Inflammatory macrophage (primary cell): ENCODE measurements around the gene HIRA.

ENCODE experiments used
- DNase-seq, 2 donors: peaks; one replicate each; pipeline ENCODE4 v3.0.0-alpha.2; 2020 to 2022
- total RNA-seq, 18 experiments: gene quantifications; one replicate each; lab custom pipeline; 2026; ENCODE audit warnings: mixed read lengths in 6 of 18, inconsistent platforms in 2 of 18; lab: John Stamatoyannopoulos, UW

HIRA gene, protein sequence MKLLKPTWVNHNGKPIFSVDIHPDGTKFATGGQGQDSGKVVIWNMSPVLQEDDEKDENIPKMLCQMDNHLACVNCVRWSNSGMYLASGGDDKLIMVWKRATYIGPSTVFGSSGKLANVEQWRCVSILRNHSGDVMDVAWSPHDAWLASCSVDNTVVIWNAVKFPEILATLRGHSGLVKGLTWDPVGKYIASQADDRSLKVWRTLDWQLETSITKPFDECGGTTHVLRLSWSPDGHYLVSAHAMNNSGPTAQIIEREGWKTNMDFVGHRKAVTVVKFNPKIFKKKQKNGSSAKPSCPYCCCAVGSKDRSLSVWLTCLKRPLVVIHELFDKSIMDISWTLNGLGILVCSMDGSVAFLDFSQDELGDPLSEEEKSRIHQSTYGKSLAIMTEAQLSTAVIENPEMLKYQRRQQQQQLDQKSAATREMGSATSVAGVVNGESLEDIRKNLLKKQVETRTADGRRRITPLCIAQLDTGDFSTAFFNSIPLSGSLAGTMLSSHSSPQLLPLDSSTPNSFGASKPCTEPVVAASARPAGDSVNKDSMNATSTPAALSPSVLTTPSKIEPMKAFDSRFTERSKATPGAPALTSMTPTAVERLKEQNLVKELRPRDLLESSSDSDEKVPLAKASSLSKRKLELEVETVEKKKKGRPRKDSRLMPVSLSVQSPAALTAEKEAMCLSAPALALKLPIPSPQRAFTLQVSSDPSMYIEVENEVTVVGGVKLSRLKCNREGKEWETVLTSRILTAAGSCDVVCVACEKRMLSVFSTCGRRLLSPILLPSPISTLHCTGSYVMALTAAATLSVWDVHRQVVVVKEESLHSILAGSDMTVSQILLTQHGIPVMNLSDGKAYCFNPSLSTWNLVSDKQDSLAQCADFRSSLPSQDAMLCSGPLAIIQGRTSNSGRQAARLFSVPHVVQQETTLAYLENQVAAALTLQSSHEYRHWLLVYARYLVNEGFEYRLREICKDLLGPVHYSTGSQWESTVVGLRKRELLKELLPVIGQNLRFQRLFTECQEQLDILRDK
- 5.0 to 18.5 (median 8.4) reads per million in 18 experiments for total RNA-seq

DNA sequence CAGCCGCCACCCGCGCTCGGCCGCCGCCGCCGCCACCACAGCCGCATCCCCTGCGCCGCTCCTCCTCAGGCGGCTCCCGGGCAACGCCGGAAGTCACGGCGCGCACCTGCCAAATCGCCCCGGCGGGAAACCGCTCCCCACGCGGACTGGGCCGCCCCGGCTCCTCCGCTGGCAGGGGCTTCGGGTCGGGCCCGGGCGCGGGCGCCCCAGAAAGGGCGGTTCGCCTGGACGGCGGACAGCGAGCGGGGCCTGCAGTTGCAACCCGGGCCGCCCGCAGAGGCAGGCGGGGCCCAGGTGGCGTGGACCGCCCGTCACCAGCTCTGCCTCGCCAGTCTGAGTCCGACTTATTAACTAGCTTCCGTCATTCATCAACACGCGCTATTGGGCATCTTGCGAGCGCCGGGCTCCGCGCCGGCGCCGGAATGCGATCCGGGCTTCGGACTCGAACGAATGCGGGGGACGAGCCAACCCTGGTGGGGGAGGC is at the start of gene HIRA:
Gene HIRA (minus strand): TSS at position 85 of the 484 bp plus-strand sequence. CDS start 257 bp downstream, outside the sequence.
- peak; percentile 75 to 78 for DNase-seq

GRCh38 chr22:19480789-19481188 is 49.3 kb upstream of the HIRA start:
- no peak for DNase-seq

- no peak for DNase-seq
Observed at GRCh38 chr22:19480173-19480568, 48.6 kb upstream of the HIRA start.

DNA sequence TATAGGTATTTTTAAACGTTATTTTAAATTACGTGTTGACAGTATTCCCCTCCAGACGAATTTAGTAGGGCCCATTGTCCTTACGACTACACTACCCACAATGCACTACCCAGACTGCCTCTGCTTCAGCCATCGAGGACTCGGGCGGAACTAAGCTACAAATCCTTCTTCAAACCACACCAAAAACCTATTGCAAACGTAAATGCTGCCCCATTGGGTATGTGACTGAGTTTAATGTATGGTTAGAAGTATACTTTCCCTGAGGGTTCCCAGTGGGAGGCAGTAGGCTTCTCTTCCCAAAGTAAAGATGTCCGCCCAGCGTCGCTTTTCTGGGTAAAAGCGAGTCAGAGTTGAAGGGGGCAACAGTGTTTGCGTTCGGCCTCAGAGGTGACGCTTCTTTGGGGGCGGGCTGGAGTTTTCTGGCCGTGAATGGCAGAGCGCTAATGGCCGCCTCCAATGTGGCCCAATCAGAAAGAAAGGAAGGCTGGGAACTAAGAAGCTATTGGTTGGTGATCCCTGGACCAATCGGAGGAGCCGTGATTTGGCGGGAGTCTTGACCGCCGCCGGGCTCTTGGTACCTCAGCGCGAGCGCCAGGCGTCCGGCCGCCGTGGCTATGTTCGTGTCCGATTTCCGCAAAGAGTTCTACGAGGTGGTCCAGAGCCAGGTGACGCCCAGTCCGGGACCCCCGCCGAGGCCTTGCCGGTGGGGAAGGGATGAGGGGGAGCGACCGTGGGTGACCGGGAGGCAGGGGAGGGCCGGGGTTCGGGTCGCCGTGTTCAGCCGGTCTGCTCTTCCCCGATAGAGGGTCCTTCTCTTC is 48.0 kb upstream of the HIRA start, which contains the start of gene CDC45:
Gene CDC45 (plus strand): TSS at position 566 of the 818 bp plus-strand sequence. CDS start 49 bp downstream, at position 615.
- DNase-seq = peak; percentile 99

- DNase-seq = peak; percentile 62 to 77
Observed at GRCh38 chr22:19478901-19479354, 47.4 kb upstream of the HIRA start, which contains the start of gene UFD1. Gene UFD1, minus strand, starts transcription at chr22:19479193. Its CDS starts 108 bp downstream, at chr22:19479085.

DNA sequence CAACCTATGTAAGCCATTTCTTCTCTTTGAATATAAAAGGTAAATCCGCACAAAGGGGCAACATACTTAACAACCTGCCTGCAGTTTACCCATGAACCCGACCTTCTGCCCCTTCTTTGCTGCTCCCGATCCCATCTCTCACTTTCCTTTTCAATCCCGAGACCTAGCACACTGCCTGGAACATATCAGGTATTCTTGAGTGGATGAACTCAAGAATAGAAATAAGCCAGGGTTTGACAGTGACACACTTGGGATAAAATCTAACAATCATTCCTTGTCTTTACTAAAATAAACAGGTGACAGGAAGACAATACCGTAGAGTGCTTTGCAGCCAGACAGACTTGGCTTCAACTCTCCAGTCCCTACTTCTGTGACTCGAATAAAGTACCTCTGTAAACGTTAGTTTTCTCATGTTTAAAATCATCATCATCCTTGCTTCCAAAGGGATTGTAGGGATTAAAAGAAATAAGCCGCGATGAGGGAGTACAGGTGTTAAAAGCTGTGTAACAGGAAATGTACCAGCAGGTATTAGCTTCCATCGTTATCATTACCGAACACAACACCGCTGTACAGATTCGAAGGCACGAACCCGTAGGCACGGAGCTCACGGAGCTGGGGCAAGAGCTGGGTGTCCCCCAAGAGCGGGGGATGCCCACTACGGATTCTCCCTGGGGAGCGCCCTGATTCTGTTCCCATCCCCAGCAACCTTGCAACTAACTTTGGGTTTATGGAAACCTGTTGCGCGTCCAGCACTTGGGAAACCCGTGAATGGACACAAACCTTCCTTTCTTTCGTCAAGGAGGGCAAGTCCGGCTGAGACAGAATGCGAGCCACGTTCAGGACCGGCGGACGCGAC is 46.7 kb upstream of the HIRA start:
- DNase-seq = peak in 1 of 2 donors; percentile 5

GRCh38 chr22:19477321-19478044 is 46.0 kb upstream of the HIRA start:
- DNase-seq = no peak

DNA sequence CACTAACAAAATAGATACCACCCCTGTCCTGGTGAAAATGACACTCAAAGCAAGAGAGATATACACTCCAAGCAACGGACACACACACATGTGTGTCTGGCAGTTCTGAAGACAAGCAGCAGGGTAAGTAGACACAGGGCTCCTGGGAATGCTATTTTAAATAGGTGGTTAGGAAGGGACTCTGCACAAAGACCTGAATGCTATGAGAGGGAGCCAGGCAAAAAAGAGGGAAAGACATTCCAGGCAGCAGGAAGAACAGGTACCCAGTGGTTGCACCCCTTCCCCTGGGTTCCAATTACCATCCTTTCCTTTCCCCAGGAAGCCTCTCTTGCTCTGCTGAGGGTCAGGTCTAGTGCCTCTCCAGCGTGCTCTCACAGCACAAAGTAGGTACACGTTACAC is 44.5 kb upstream of the HIRA start:
- DNase-seq = no peak

- DNase-seq = no peak
Observed at GRCh38 chr22:19473578-19473977, 42.0 kb upstream of the HIRA start.

- DNase-seq = no peak
Observed at GRCh38 chr22:19472233-19472632, 40.7 kb upstream of the HIRA start.

- no peak for DNase-seq
Observed at GRCh38 chr22:19471572-19471971, 40.0 kb upstream of the HIRA start.

DNA sequence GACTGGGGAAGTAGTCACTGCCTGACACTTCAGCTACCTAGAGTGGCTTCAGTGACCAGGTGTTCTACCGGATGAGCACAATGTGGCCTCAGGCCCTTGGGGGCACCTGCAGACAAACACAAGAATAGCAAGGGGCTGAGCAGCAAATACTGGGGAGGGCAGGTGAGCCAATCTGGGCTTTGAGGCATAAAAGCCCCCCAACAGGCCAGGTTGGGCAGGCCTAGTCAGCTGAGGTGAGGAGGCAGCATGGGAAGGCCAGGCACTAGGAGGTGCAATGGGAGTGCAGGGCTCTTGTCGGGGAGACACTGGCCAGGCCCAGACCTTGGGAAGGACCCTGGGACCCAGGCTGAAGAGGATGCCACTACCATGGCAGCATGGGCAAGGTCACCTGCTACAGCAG is 38.5 kb upstream of the HIRA start:
- DNase-seq = no peak

DNA sequence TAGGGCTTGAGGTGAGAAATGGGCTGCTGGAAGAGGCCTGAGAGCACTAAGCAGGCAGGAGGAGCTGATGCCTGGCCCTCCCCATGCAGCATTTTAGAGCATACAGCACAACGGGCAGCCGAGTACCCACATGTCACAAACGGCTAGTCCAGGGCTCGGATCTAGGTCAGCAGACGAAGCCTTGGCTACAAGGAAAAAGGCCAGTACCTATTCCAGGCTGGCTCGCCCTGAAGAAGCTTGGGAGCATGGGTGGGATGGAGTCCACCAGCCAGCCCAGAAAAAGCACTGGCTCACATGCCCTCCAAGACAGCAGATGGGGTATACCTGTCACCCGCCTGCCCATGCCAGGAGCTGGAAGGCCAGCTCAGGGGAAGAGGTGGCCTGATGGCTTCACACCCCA is 37.9 kb upstream of the HIRA start:
- no peak for DNase-seq

- no peak for DNase-seq
Observed at GRCh38 chr22:19467912-19468311, 36.4 kb upstream of the HIRA start.

- no peak for DNase-seq
Observed at GRCh38 chr22:19466848-19467752, 35.6 kb upstream of the HIRA start.

- DNase-seq = no peak
Observed at GRCh38 chr22:19466126-19466716, 34.7 kb upstream of the HIRA start.

GRCh38 chr22:19464975-19465374 is 33.4 kb upstream of the HIRA start:
- no peak for DNase-seq

DNA sequence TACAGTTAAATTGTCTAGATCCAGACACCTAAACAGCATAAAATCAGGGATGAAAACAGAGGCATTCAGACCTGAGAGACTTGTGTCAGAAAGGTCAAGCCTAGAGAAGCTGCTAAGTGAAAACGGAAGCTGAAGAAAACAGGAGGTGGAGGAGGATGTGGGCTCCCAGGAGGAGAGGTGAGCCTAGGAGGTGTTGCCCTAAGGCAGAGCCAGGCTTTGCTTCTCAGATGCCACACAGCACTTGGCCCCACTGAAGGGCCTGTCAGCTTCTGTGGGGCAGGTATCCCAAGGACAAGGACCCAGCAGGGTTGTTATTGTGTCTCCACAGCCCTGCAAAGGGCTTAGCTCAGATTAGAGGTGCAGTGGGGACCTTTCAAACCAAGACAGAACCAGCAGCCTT is 33.0 kb upstream of the HIRA start:
- no peak for DNase-seq
